22Rv1 (cell line): Measurements from ENCODE around the gene HOXA3.
A peak's percentile ranks its signal among the peaks of the same experiment; 100 is the strongest.

ENCODE experiments used
- H3K27ac ChIP-seq: fragments of 450-650 bp; 2 replicates; pipeline ENCODE4 v1.5.1; 2017
- CTCF ChIP-seq: fragments of 450-650 bp; IDR thresholded peaks from 2 replicates; pipeline ENCODE4 v1.5.1; 2017; ENCODE audit warnings: mild to moderate bottlenecking
- ZFX ChIP-seq: fragments of 450-650 bp; IDR thresholded peaks from 2 replicates; pipeline ENCODE4 v1.6.1; 2017; ENCODE audit warnings: antibody characterized with exemption, borderline replicate concordance

Gene HOXA3

DNA sequence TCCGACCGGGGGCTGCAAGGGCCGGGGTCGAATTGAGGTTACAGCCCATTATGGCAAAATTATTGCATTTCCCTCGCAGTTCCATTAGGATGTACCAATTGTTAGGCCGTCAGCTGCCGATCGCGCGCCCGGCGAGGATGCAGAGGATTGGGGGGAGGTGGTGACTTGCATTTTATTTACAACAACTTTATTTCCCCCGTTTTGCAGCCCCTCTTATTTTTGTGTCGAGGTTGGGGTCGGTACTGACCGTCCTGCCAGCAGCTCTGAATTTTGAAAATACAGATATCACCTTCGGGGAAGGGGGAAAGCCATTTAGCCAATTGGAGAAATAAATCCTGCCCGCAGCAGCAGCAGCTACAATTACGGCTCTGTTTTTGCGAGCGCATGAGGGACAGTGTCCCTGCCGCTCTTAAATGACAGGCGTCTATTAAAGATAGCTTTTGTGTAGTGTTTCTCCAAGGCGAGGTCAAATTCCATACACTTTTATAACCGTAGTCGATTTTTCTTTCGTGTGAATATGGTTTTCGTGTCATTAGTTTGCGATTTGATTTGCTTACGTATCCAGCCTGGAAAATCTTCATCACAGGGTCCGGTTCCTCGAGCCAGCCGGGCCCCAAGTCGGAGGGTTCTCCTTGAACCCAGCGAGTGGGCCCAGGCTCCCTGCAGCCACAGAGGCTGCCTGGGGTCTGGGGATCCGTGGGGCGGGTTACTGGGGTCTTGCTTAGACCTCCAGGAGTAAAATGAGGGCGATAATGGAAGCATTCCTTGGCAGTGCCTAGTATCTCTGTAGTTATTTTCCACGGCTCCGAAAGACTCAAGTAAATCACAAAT, 8.2 kb downstream of the HOXA3 start:
- TF ChIP-seq ZFX: no peak
- TF ChIP-seq CTCF: 0 out of 2 replicates have a peak, but pooled peaks have one; percentile 23
- H3K27ac ChIP-seq: no peak overlapping the region

GRCh38 chr7:27143023-27143949, 9.1 kb downstream of the HOXA3 start, which contains the start of gene HOXA5:
Gene HOXA5, minus strand, starts transcription at chr7:27143681. Its CDS starts 74 bp downstream, at chr7:27143607.
- no peak within 1 kb of the TSS for H3K27ac ChIP-seq
- TF ChIP-seq ZFX (no peak), CTCF (peak; percentile 59)

DNA sequence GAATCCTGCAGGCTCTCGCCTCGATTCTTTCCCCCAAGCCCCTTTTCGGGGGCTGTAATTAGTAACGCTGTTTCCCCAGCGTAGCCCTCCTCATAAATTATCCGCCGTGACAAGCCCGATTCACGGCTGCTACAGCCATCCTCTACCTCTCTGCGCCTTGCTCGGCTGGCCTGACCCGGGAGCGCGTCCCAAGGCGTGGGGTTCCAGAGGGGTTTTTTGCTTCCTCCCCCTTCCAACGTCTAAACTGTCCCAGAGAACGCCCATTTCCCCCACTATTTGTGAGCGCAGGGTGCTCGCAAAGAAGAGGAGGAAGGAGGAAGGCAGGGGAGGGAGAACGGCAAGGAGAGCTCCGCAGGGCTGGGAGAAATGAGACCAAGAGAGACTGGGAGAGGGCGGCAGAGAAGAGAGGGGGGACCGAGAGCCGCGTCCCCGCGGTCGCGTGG, 9.8 kb downstream of the HOXA3 start:
- no peak for TF ChIP-seq ZFX
- no peak for TF ChIP-seq CTCF
- H3K27ac ChIP-seq: no peak overlapping the region

GRCh38 chr7:27141923-27142579, 10.3 kb downstream of the HOXA3 start:
- no peak overlapping the region for H3K27ac ChIP-seq
- TF ChIP-seq ZFX: no peak
- TF ChIP-seq CTCF: no peak

DNA sequence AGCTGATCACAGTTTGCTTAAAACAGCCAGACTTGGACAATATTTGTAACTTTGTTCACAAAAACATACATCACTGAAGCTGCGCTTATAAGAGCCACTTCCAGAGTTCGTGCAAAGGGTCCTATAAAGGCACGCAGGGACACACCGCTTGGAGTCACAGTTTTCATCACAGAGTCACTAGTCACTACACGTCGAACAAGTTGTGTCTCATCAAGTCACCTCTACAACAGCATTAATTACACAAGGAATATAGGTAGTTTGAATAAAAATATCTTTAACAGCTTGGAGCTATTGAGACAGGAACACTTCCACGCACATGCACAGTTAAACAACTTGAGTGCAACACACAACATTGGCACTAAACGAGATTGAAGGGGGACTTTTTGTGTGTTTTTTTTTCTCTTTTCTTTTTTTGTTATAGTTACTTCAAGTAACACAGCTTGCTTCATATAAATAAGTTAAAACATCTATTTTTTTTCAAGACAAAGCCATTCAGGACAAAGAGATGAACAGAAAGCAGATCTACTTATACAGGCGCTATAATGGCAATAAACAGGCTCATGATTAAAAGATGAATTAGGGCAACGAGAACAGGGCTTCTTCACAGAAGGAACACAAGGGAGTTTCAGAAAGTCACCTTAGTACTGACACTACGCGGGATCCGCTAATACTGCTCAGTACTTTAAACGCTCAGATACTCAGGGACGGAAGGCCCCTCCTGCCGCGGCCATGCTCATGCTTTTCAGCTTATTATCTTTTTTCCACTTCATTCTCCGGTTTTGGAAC, 11.1 kb downstream of the HOXA3 start:
- no peak overlapping the region for H3K27ac ChIP-seq
- TF ChIP-seq ZFX (no peak), CTCF (no peak)

DNA sequence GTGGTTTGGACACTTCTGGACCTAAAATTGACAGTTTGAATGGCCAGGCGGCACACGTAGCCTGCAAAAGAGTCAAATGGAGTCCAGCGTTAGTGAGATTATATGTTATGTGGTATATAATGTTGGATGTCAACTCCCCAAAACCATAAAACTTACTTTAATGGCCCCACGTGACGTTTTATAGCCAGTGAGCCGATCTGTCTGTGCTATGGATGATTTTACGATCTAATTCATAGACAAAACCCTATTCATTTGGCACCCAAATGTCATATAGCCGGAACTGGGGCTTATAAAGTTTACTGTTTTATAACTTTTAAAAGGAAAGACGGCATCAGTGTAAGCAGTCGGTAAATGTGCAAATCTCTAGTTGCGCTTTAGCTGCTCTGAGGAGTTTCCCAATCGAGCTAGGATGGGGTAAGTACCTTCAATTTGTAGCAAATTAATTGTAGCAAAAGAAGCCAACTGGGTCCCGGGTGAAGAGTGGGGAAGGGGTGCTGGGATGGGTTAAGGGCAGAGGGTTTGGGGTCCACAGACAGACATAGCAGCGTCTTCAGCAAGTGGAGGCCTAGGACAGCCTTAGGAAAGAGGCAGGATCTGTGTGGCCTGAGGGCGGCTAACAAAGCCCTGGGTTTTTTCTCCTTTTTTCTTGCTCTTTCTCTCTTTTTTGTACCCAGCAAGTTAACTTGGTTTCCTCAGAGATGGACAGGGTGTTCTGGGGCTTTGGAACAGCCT, 12.1 kb downstream of the HOXA3 start:
- H3K27ac ChIP-seq: no peak overlapping the region
- TF ChIP-seq CTCF: no peak
- TF ChIP-seq ZFX: no peak
